Suppressor macrophage treated with lipopolysaccharide for 1 hour (primary cell): ENCODE data around the gene CALM1.

ENCODE experiments used
- DNase-seq, 3 donors: peaks; one replicate each; pipeline ENCODE4 v3.0.0-alpha.2; 2020 to 2022

CALM1 gene

GRCh38 chr14:90444077-90444696, 47.4 kb downstream of the CALM1 start:
- DNase-seq, result peak in 2 of 3 donors; percentile 14 to 27

- no peak for DNase-seq
These were observed 48.2 kb downstream of the CALM1 start for GRCh38 chr14:90445011-90445410.

GRCh38 chr14:90446405-90446804, 49.6 kb downstream of the CALM1 start:
- no peak for DNase-seq

- DNase-seq, result peak in 1 of 3 donors; percentile 2
These were observed 51.1 kb downstream of the CALM1 start for GRCh38 chr14:90447720-90448497.

- no peak for DNase-seq
These were observed 52.6 kb downstream of the CALM1 start for GRCh38 chr14:90449411-90449810.

- DNase-seq, result no peak
These were observed 53.3 kb downstream of the CALM1 start for GRCh38 chr14:90450151-90450550.

- DNase-seq, result no peak
These were observed 53.8 kb downstream of the CALM1 start for GRCh38 chr14:90450667-90451066.

- DNase-seq, result no peak
These were observed 54.6 kb downstream of the CALM1 start for GRCh38 chr14:90451443-90451842.

- peak in 2 of 3 donors; percentile 5 to 31 for DNase-seq
These were observed 55.1 kb downstream of the CALM1 start for GRCh38 chr14:90451961-90452360.

- peak; percentile 25 to 46 (median 39) for DNase-seq
These were observed 55.5 kb downstream of the CALM1 start for GRCh38 chr14:90452366-90452765.

- DNase-seq, result no peak
These were observed 56.6 kb downstream of the CALM1 start for GRCh38 chr14:90453401-90453951.

- no peak for DNase-seq
These were observed 57.5 kb downstream of the CALM1 start for GRCh38 chr14:90454041-90455000.

GRCh38 chr14:90455100-90455571, 58.3 kb downstream of the CALM1 start:
- no peak for DNase-seq

- no peak for DNase-seq
These were observed 59.7 kb downstream of the CALM1 start for GRCh38 chr14:90456551-90456950.

GRCh38 chr14:90457186-90457585, 60.4 kb downstream of the CALM1 start:
- DNase-seq, result no peak
